GM21367 (cell line): ENCODE data around the gene MYO1F.
"Not testable (repeated sequence)": the region's sequence is repeated elsewhere in the genome, so short reads cannot be mapped to it uniquely, and the experiment has no call there.

Source experiments
- ATAC-seq: cut with Tn5 transposase; IDR thresholded peaks from one replicate; pipeline ENCODE4 v1.9.1; 2021; ENCODE audit not compliant: unreplicated experiment

Gene MYO1F

GRCh38 chr19:8519388-8519787 is 57.9 kb downstream of the MYO1F start:
- ATAC-seq = no peak

DNA sequence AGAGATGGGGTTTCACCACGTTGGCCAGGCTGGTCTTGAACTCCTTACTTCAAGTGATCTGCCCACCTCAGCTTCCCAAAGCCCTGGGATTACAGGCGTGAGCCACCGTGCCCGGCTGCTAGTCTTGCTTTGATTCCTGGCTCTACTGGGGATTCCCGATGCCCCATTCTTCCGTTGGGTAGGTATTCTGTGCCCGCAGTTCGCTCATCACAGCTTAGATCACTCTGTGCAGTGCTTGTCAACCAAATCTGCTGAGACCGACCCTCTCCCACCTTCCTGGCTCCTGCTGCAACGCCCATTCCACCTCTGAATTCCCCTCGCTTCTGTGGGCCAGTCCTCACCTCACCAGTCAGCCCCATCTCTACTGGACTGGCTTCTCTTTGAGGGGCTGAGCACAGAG is 58.7 kb downstream of the MYO1F start:
- ATAC-seq = no peak

DNA sequence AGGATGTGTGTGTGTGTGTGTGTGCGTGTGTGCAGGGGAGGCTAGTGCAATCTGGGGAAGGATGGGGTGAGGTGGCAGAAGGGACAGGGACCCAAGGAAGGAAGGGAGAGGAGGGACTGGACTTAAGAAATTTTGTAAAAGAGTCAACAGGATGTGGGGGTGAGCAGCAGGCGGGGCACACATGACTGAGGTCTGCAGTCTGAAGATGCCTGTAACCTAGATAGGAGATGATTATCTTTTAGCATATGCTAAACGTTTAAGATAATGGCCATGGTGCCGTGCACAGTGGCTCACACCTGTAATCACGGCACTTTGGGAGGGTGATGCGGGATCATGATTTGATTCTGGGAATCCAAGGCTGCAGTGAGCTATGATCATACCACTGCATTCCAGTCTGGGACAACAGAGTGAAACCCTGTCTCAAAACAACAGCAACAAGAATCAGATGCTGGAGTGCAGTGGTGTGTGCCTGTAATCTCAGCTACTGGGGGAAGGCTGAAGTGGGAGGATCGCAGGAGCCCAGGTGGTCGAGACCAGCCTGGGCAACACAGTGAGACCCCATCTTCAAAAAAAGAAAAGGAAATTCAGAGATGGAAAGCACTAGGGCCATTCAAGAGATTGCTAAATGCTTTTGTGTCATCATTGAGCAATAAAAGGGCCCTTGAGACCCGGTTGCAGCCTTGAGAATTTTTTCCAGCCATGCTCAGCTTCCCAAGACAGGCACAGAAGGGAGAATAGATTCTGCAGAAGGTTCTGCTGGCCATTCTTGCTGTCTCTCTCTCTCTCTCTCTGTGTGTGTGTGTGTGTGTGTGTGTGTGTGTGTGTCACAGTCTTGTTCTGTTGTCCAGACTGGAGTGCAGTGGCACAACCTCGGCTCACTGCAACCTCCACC is 59.4 kb downstream of the MYO1F start:
- ATAC-seq = no peak

GRCh38 chr19:8515317-8515716 is 61.9 kb downstream of the MYO1F start:
- ATAC-seq = no peak

- ATAC-seq = not testable (repeated sequence)
These were observed 62.7 kb downstream of the MYO1F start for GRCh38 chr19:8514505-8515009.

- peak; percentile 61 for ATAC-seq
These were observed 63.3 kb downstream of the MYO1F start, which contains the start of gene ZNF414 for GRCh38 chr19:8513687-8514504. Gene ZNF414 (minus strand): TSS chr19:8514167. CDS start chr19:8514046, 121 bp downstream.

DNA sequence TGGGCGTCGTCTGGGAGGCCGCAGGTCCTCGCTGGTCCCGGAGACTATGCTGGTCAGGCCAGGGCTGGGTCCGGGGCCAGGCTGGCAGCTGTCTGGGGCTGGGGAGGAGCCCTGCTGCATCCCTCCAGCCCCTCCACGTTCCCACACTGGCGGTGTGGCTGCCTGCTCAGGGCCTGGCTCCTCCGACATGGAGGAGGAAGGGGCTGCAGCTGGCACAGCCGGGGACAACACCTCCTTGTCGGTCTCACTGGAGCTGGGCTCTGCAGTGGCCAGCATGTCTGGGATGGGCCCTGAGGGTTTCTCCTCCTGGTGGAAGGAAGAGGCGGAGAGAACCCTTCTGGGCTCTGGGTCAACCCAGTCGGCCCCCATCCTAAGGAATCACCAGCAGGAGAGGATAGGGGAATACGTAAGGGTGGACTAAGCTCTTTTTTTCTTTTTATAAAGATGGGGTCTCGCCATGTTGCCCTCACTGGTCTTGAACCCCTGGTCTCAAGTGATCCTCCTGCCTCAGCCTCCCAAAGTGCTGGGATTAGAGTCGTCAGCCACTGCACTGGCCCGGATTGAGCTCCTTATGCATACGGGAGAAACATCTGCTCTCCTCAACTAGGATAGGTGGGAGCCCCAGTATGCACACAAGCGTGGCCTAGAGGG is 64.1 kb downstream of the MYO1F start:
- ATAC-seq = no peak

DNA sequence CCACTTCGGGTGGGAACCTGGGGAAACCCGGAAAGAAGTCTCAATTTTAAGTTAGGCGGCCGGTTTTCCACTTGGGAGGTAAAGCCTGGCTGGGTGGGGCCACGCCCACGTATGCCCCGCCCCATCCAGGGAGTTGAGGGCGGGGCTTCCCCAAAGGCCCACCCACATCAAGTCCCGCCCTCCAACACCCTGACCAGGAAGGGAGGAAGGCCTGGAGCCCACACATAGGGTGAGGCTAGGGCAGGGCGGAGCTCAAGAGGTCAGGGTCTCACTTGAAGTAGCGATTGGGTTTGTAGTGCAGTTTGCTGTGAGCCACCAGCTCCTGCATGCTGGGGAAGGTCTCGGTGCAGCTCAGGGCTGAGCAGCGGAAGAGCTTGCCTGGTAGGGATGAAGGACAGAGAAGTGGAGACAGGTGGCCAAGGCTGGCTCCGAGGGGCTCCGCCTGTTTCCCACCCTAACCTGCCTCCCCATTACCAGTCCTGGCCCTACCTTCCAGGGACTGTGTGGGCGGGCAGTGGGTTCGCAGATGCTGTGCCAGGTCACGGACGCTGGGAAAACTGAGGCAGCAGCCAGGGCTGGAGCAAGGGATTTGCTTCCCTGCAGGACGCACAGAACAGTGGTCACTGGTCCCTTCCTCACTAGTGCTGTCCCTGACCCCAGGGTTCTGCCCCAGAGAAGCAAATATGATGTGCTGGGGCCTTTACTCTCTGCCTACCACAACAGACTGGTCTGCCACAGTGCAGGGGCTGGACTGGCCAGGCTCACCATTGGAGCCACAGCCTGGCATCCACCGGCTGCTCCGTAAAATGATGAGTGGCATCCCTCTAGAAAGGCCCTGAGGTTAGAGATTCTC is 64.9 kb downstream of the MYO1F start:
- ATAC-seq = no peak

DNA sequence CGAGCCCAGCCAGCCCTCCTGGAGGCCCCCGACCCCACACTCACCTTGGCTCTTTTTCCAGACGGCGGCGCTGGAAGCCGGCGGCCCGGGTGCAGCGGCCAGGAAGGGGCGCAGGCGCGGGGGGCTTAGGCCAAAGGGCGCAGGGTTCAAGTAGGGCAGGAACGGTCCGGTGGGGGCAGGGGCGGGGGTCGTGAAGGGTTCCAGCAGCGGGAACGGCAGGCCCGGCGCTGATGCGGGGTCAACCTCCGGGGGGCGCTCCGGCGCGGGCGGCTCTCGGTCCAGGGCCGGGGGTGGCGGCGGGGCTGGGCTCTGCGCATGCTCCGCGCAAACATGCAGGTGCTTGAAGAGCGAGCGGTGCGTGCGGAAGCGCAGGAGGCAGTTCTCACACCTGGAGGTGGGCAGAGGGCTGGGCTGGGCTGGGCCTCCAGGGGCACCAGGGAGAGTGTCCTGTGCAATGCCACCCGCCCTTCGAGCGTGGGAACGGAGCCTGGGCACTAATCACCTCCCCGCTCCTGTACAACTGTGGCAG is 65.6 kb downstream of the MYO1F start:
- no peak for ATAC-seq

DNA sequence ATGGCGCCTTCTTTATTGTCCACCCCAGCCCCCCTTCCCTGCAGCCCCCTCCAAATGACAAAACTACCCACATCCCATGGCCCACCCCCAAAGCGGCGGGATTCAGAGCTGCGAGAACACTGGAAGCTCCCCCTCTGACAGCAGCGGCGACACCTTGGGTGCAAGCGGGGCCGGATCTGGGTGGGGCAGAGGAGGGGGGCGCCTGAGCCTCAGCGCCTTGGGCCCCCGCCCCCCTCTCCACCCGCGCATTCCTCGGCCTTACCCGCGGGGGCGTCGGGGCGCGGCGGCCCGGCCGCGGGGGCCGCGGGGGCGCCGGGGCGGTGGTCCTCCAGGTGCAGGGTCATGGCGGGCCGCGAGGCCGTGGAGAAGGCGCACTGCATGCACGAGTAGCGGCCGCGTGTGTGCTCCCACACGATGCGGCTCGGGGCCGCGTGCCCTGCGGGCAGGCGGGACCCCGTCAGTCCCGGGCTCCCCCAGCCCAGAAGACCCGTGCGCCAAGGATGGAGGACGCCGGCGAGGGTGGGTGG is 66.6 kb downstream of the MYO1F start:
- ATAC-seq = no peak

GRCh38 chr19:8506402-8506957 is 70.8 kb downstream of the MYO1F start:
- no peak for ATAC-seq

DNA sequence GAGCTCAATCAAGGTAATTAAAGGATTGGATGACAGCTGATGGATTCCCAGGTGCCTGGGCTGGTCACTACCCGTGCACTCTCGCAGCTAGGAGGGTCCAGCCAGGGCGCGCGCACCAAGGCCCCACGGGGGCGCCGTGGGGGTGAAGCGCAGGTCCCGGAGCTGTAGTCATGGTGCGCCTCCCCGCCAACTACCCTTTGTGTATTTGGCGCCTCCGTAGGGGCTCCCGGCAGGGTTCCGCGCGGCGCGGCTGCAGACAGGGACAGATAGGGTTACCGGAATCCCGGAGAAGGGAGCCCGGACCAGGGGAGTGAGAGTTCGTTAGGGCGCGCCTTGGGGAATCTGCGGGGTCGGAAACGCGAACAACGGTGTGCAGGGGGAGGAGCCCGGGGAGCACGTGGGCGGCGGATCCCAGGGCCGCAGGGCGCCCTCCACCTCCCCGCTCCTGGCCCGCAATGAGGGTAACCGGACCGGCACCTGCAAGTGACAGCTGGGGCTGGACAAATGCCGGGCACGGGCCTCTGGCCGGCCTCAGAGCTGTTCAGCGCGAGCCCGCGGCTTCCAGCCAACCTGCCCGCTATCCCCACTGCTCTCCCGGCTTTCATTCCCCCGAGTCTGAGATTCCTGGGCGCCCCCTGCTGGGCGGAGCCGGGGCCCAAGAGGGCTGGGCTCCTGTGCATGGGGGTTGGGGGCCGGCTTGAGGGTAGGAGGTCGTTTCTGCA is 71.4 kb downstream of the MYO1F start:
- ATAC-seq = no peak

DNA sequence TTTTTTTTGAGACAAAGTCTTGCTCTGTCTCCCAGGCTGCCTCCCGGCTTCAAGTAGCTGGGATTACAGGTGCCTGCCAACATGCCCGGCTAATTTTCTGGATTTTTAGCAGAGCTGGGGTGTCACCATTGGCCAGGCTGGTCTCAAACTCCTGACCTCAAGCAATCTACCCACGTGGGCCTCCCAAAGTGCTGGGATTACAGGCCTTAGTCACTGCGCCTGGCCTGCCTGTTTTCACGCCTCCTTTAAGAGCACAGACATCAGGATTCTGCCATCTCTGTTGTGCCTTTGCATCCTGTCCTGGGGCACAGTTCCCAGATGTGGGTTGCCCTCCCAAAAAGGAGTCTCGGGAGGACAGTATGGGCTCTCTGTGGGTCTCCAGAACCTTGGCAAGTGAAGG is 72.3 kb downstream of the MYO1F start:
- no peak for ATAC-seq

DNA sequence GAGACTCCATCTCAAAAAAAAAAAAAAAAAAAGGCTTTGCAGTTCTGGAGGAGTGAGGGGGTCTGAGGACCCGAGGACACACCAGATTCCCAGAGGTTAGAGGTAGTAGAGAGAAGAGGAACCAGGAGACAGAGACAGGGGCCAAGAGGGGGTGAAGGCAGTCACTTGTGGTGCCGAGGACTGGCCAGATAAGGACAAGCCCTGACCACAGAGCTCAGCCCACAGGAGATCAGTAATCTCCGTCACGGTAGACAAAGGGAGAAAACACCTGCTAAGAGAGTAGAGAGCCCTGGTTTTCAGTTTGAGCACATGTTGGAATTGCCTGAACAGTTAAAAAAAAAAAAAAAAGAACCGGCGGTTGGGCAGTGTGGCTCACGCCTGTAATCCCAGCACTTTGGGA is 73.1 kb downstream of the MYO1F start:
- no peak for ATAC-seq

GRCh38 chr19:8503510-8503909 is 73.7 kb downstream of the MYO1F start:
- no peak for ATAC-seq

- ATAC-seq = no peak
These were observed 75.3 kb downstream of the MYO1F start for GRCh38 chr19:8501981-8502380.

- no peak for ATAC-seq
These were observed 75.7 kb downstream of the MYO1F start for GRCh38 chr19:8501516-8501915.

GRCh38 chr19:8500158-8500557 is 77.1 kb downstream of the MYO1F start:
- no peak for ATAC-seq
